Cardiac muscle cell (in vitro differentiated cells and primary cell): ENCODE measurements around the gene CACNA1S. TPM values are rescaled to one million over a fixed set of nuclear protein-coding genes. Genes with fewer than 3 reads are reported as not detected.

Source experiments
- DNase-seq, 2 donors: peaks; one replicate each; pipeline versions ENCODE4 v3.0.0 to v3.0.0-alpha.2; 2010 to 2017; ENCODE audit warnings: low read depth in 1 of 2, low spot score in 1 of 2
- H3K27ac ChIP-seq: fragments of 200-600 bp; sonication (generic); 2 replicates; pipeline ENCODE4 v1.5.1; 2016
- H3K27me3 ChIP-seq: fragments of 200-600 bp; sonication (generic); 2 replicates; pipeline ENCODE4 v1.6.0; 2016; ENCODE audit warnings: control low read depth
- H3K36me3 ChIP-seq: fragments of 200-600 bp; sonication (generic); 2 replicates; pipeline ENCODE4 v1.5.1; 2016; ENCODE audit warnings: control low read depth
- H3K4me1 ChIP-seq: fragments of 200-600 bp; sonication (generic); 2 replicates; pipeline ENCODE4 v1.8.1; 2017; ENCODE audit warnings: low read depth, mild to moderate bottlenecking, mixed run types
- H3K4me3 ChIP-seq: fragments of 200-600 bp; sonication (generic); 2 replicates; pipeline ENCODE4 v1.5.1; 2016; ENCODE audit warnings: mild to moderate bottlenecking
- H3K9me3 ChIP-seq: fragments of 200-600 bp; sonication (generic); 2 replicates; pipeline ENCODE4 v1.5.1; 2017; ENCODE audit warnings: low read depth, mild to moderate bottlenecking, control low read depth
- polyA plus RNA-seq: library from polyadenylated mRNA; unstranded; fragments of >200 nt; fragmentation: Nextera tagmentation; extraction: Ambion mirVana; gene quantifications from 2 replicates; pipeline ENCODE4 v1.2.1, GENCODE V29; 2016
- total RNA-seq: library from RNA; depleted of rRNA; stranded (reverse); fragments of >200 nt; gene quantifications from 2 replicates; pipeline ENCODE4 v1.2.3, GENCODE V29; 2016
- TF ChIP-seq, protein P1 (sequence below): IDR thresholded peaks from 2 replicates; pipeline ENCODE4 v1.5.1; 2012; ENCODE audit warnings: low read depth, mild to moderate bottlenecking, low read length

The CACNA1S gene
- total and polyA plus RNA-seq, 2 experiments from 2014 or later = 0.30 TPM; not detected in 1

DNA sequence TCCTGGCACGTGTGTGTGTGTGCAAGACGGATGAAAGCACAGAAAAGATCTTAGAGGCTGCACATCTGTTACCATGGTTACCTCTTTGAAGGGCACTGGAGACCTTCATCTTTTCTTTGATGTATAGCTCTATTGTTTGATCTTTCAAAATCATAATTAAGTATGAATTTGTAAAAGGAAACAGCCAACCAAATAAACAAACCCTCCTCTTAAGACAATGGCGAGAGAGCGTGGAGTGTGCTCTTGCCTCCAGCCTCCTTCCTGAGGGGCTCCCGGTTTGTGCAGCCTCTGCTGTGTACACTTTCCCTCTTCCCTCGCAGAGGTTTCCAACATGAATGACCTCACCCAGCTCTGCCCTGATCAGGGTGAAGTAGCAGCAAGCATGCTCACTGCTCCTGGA lies 27.9 kb downstream of the CACNA1S start:
- TF ChIP-seq, protein P1, sequence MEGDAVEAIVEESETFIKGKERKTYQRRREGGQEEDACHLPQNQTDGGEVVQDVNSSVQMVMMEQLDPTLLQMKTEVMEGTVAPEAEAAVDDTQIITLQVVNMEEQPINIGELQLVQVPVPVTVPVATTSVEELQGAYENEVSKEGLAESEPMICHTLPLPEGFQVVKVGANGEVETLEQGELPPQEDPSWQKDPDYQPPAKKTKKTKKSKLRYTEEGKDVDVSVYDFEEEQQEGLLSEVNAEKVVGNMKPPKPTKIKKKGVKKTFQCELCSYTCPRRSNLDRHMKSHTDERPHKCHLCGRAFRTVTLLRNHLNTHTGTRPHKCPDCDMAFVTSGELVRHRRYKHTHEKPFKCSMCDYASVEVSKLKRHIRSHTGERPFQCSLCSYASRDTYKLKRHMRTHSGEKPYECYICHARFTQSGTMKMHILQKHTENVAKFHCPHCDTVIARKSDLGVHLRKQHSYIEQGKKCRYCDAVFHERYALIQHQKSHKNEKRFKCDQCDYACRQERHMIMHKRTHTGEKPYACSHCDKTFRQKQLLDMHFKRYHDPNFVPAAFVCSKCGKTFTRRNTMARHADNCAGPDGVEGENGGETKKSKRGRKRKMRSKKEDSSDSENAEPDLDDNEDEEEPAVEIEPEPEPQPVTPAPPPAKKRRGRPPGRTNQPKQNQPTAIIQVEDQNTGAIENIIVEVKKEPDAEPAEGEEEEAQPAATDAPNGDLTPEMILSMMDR = no peak

DNA sequence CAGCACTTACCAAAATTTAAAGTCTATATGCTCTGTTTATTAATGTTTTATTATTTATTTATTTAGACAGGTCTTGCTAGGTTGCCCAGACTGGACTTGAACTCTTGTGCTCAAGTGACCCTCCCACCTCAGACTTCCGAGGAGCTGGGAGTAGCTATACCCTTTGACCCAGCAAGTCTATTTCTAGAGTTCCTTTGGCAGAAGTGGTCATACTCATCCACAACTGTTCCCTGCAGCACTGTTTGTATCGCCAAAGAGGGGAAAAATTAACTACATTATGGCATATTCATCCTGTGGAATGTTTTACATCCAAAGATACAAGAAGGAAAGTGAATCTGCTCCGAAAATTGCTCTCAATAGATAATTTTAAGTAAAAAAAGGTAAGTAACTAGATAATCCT lies 28.5 kb downstream of the CACNA1S start:
- no peak for DNase-seq
- TF ChIP-seq, protein P1 = no peak

More for the DNA sequence above, 27.9 kb downstream of the CACNA1S start:
- Histone ChIP-seq H3K9me3 (no peaks in the 10 kb centered on the region), H3K36me3 (no peaks in the 10 kb centered on the region), H3K4me1 (peaks cover 1% of the 10 kb centered on the region), H3K27me3 (no peaks in the 10 kb centered on the region), H3K27ac (no peak overlapping the region), H3K4me3 (no peak overlapping the region)
- DNase-seq = no peak

DNA sequence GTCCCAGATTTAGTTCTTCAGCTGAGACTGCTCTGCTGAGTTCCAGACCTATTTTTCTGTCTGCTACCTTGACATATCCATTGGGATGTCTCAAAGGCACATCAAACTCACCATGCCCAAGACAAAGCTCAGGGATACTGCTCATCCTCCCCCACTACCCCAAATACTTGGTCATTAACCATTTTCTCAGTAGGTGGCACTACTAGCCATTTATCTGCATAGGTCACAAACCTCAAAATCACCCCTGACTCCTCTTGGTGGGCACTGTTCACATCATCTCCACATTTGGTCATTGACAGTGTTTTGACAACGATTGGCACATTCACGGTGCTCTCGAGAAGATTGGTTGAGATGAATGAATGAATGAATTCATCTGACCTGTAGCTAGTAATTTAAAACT lies 32.1 kb downstream of the CACNA1S start:
- Histone ChIP-seq H3K27ac (no peak overlapping the region), H3K9me3 (no peaks in the 10 kb centered on the region), H3K4me1 (no peaks in the 10 kb centered on the region), H3K4me3 (no peak overlapping the region), H3K27me3 (no peaks in the 10 kb centered on the region), H3K36me3 (no peaks in the 10 kb centered on the region)
- DNase-seq = no peak
- TF ChIP-seq, protein P1 = no peak

More for the DNA sequence above, 28.5 kb downstream of the CACNA1S start:
- no peak overlapping the region for H3K4me3 ChIP-seq
- no peaks in the 10 kb centered on the region for H3K9me3 ChIP-seq
- H3K27me3 ChIP-seq = no peaks in the 10 kb centered on the region
- H3K4me1 ChIP-seq = no peaks in the 10 kb centered on the region
- no peaks in the 10 kb centered on the region for H3K36me3 ChIP-seq
- no peak overlapping the region for H3K27ac ChIP-seq

DNA sequence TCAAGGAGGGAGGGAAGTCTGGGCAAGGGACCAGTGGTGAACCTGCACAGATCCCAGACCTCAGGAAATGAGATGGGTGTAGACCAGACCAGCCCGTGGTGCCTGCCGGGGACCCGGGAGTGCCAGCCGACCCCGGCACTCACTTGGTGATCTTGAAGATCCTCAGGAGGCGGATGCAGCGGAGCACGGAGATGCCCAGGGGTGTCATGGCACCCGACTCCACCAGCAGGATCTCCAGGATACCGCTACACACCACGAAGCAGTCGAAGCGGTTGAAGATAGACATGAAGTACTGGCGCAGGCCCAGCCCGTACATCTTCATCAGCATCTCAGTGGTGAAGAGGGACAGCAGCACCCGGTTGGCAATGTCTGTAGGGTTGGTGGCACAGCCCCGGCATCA lies 34.5 kb downstream of the CACNA1S start:
- no peak overlapping the region for H3K27ac ChIP-seq
- DNase-seq = no peak
- TF ChIP-seq, protein P1 = no peak

DNA sequence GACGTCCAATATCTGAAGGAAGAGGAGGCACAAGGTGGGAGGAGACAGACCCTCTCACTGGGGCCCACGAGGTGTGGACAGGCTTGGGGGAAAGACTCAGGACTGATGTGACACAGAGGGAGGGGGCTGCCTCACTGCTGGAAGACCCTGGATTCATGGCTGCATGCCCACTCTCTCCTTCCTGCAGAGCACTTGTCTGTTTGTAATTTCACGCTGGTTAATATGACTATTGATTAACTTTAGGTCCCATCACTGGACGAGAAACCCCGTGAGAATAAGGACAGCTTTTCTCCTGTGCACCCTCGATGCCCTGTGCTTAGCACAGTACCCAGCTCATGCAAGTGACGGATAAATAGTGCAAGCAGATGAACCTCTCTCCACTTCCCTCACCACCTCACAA lies 35.1 kb downstream of the CACNA1S start:
- H3K4me1 ChIP-seq = no peaks in the 10 kb centered on the region
- TF ChIP-seq, protein P1 = no peak
- no peak for DNase-seq
- H3K9me3 ChIP-seq = no peaks in the 10 kb centered on the region
- H3K27me3 ChIP-seq = no peaks in the 10 kb centered on the region
- H3K27ac ChIP-seq = no peak overlapping the region
- no peak overlapping the region for H3K4me3 ChIP-seq
- H3K36me3 ChIP-seq = no peaks in the 10 kb centered on the region

More for the DNA sequence above, 34.5 kb downstream of the CACNA1S start:
- H3K36me3 ChIP-seq = no peaks in the 10 kb centered on the region
- no peaks in the 10 kb centered on the region for H3K4me1 ChIP-seq
- H3K4me3 ChIP-seq = no peak overlapping the region
- H3K9me3 ChIP-seq = no peaks in the 10 kb centered on the region
- H3K27me3 ChIP-seq = no peaks in the 10 kb centered on the region

DNA sequence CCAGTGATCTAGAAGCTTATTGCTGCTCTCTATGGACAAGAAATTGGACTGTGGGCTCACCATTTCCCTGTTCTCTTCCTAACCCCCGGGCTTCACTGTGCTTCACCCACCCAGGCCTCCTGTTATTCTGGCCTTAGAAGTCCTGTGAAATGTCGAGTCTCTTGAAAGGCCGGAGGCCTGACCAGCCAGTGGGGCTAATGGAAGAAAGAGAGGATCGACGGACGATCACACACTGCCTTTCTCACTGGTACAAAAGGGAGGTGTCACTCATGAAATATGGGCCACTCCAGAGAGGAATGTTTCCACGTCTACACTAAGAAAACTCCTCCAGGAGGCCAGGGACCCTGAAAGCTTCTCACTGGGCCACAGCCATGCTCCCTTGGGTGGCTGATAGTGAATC lies 36.1 kb downstream of the CACNA1S start:
- Histone ChIP-seq H3K4me1 (peaks cover 4% of the 10 kb centered on the region), H3K9me3 (no peaks in the 10 kb centered on the region), H3K4me3 (no peak overlapping the region), H3K36me3 (no peaks in the 10 kb centered on the region), H3K27me3 (no peaks in the 10 kb centered on the region), H3K27ac (no peak overlapping the region)
- DNase-seq = peak in 1 of 2 donors; percentile 27
- TF ChIP-seq, protein P1 = no peak
